ENCODE results near the gene CYP2B6.

CYP2B6 gene

GRCh38 chr19:40990972-40991381 lies at the start of gene CYP2B6:
CYP2B6 (plus strand) TSS chr19:40991282; CDS start chr19:40991306, 24 bp downstream.
- no peak for TF ChIP-seq CTCF (IDR thresholded peaks at IDR 0.05; ENCODE audit: low read depth, low read length, poor library complexity, severe bottlenecking)
- TF ChIP-seq EZH2phosphoT487 (IDR thresholded peaks at IDR 0.05; ENCODE audit: borderline replicate concordance, low read length) = no peak
- H3K4me2 ChIP-seq (ENCODE audit: low read length) = no peak within 1 kb of the TSS
- no peaks in the 10 kb centered on the region for H4K20me1 ChIP-seq (ENCODE audit: control insufficient read depth, insufficient read depth, low read depth, low read length)
- no peaks in the 10 kb centered on the region for H3K4me1 ChIP-seq (ENCODE audit: control insufficient read depth, low read length)
- no peaks in the 10 kb centered on the region for H3F3A ChIP-seq (ENCODE audit: control insufficient read depth, insufficient read depth)
- H3K9me3 ChIP-seq (ENCODE audit: control insufficient read depth, insufficient read depth, low read length) = no peaks in the 10 kb centered on the region
- no peaks in the 10 kb centered on the region for H3K9me2 ChIP-seq (replicated peaks; ENCODE audit: control insufficient read depth, low read length)
- H3K4me3 ChIP-seq (ENCODE audit: low read length) = no peak within 1 kb of the TSS
- no peaks in the 10 kb centered on the region for H3K27me3 ChIP-seq (ENCODE audit: control insufficient read depth, low read length)
- H3K79me2 ChIP-seq (ENCODE audit: control insufficient read depth, low read length) = no peaks in the 10 kb centered on the region
- H3K27ac ChIP-seq (ENCODE audit: low read depth, low read length) = no peak within 1 kb of the TSS
- no peaks in the 10 kb centered on the region for H3K36me3 ChIP-seq (ENCODE audit: control insufficient read depth, low read length)

GRCh38 chr19:40941481-40942219 lies 49.4 kb upstream of the CYP2B6 start:
- Histone ChIP-seq H3K9me3 (ENCODE audit: control insufficient read depth, insufficient read depth, low read length) (no peaks in the 10 kb centered on the region), H3K4me2 (ENCODE audit: low read length) (no peak overlapping the region), H3F3A (ENCODE audit: control insufficient read depth, insufficient read depth) (no peaks in the 10 kb centered on the region), H3K4me3 (ENCODE audit: low read length) (no peak overlapping the region), H4K20me1 (ENCODE audit: control insufficient read depth, insufficient read depth, low read depth, low read length) (no peaks in the 10 kb centered on the region), H3K36me3 (ENCODE audit: control insufficient read depth, low read length) (no peaks in the 10 kb centered on the region), H3K9me2 (replicated peaks; ENCODE audit: control insufficient read depth, low read length) (no peaks in the 10 kb centered on the region), H3K27ac (ENCODE audit: low read depth, low read length) (no peak overlapping the region), H3K4me1 (ENCODE audit: control insufficient read depth, low read length) (no peaks in the 10 kb centered on the region), H3K79me2 (ENCODE audit: control insufficient read depth, low read length) (no peaks in the 10 kb centered on the region), H3K27me3 (ENCODE audit: control insufficient read depth, low read length) (no peaks in the 10 kb centered on the region)
- TF ChIP-seq CTCF (IDR thresholded peaks at IDR 0.05; ENCODE audit: low read depth, low read length, poor library complexity, severe bottlenecking) (no peak), EZH2phosphoT487 (IDR thresholded peaks at IDR 0.05; ENCODE audit: borderline replicate concordance, low read length) (no peak)

- H3K79me2 ChIP-seq (ENCODE audit: control insufficient read depth, low read length) = no peaks in the 10 kb centered on the region
- H3K4me3 ChIP-seq (ENCODE audit: low read length) = no peak overlapping the region
- no peaks in the 10 kb centered on the region for H3K9me3 ChIP-seq (ENCODE audit: control insufficient read depth, insufficient read depth, low read length)
- H3K36me3 ChIP-seq (ENCODE audit: control insufficient read depth, low read length) = no peaks in the 10 kb centered on the region
- TF ChIP-seq EZH2phosphoT487 (IDR thresholded peaks at IDR 0.05; ENCODE audit: borderline replicate concordance, low read length) (no peak), CTCF (IDR thresholded peaks at IDR 0.05; ENCODE audit: low read depth, low read length, poor library complexity, severe bottlenecking) (no peak)
- no peaks in the 10 kb centered on the region for H4K20me1 ChIP-seq (ENCODE audit: control insufficient read depth, insufficient read depth, low read depth, low read length)
- H3K27me3 ChIP-seq (ENCODE audit: control insufficient read depth, low read length) = no peaks in the 10 kb centered on the region
- no peaks in the 10 kb centered on the region for H3F3A ChIP-seq (ENCODE audit: control insufficient read depth, insufficient read depth)
- no peak overlapping the region for H3K4me2 ChIP-seq (ENCODE audit: low read length)
- H3K4me1 ChIP-seq (ENCODE audit: control insufficient read depth, low read length) = no peaks in the 10 kb centered on the region
- H3K27ac ChIP-seq (ENCODE audit: low read depth, low read length) = no peak overlapping the region
- H3K9me2 ChIP-seq (replicated peaks; ENCODE audit: control insufficient read depth, low read length) = no peaks in the 10 kb centered on the region
Observed at GRCh38 chr19:40945645-40946044, 45.4 kb upstream of the CYP2B6 start.
